Sigmoid colon (tissue), 3 donors: Measurements from ENCODE around the gene ABCA13.

Source experiments
- CTCF ChIP-seq, 4 experiments: fragments of 450-650 bp in 3 of 4; fragments of 200-600 bp in 1 of 4; IDR thresholded peaks; one replicate each; pipeline ENCODE4 v1.5.1; 2016 to 2019; ENCODE audit warnings: antibody characterized with exemption in 4 of 4, mild to moderate bottlenecking in 3 of 4, moderate library complexity in 2 of 4
- POLR2A ChIP-seq, 2 donors: fragments of 450-650 bp; IDR thresholded peaks; one replicate each; pipeline ENCODE4 v1.6.1; 2016; ENCODE audit warnings: antibody characterized with exemption in 2 of 2, mild to moderate bottlenecking in 2 of 2, moderate library complexity in 2 of 2

- TF ChIP-seq POLR2A (IDR thresholded peaks at IDR 0.05) (no peak), CTCF (IDR thresholded peaks at IDR 0.05) (no peak)
Observed at GRCh38 chr7:48525736-48526732, 354.8 kb downstream of the ABCA13 start.
